Inflammatory macrophage treated with lipopolysaccharide for 1 hour (primary cell): ENCODE data around the gene ZNF48.
A peak's percentile ranks its signal among the peaks of the same experiment; 100 is the strongest.

Experiments
- DNase-seq, 2 donors: peaks; one replicate each; pipeline ENCODE4 v3.0.0-alpha.2; 2020 to 2022

ZNF48 gene

GRCh38 chr16:30407804-30408534 lies 12.7 kb downstream of the ZNF48 start:
- DNase-seq = no peak

- DNase-seq = peak; percentile 79 to 99
Measured at GRCh38 chr16:30409125-30410060, 14.2 kb downstream of the ZNF48 start.

DNA sequence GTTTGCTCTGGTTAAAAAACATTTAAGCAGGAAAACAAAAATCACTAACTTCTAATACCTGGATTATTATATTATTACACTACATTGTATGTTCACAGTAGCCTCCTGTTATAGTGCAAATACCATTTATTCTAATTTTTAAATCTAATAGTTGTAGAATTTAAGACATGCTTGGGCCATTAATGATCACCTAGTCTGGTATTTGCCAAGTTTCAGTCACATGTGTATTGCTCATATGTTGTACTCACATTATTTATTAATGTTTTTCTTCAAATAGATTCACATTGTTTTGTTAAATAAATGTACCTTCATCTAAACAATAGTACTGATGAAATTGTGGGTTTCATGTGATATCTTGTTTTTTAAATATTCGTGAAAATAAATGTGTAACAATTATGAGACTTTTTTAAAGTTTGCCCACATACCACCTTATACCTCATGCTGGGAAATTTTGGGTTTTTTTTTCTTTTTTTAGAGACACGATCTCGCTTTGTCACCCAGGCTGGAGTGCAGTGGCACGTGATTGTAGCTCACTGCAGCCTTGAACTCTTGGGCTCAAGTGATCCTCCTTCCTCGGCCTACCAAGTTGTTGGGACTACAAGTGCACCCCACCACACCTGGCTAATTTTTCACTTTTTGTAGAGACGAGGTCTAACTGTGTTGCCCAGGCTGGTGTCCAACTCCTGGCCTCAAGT lies 18.0 kb downstream of the ZNF48 start:
- no peak for DNase-seq

- no peak for DNase-seq
Measured at GRCh38 chr16:30414159-30414558, 18.9 kb downstream of the ZNF48 start.

DNA sequence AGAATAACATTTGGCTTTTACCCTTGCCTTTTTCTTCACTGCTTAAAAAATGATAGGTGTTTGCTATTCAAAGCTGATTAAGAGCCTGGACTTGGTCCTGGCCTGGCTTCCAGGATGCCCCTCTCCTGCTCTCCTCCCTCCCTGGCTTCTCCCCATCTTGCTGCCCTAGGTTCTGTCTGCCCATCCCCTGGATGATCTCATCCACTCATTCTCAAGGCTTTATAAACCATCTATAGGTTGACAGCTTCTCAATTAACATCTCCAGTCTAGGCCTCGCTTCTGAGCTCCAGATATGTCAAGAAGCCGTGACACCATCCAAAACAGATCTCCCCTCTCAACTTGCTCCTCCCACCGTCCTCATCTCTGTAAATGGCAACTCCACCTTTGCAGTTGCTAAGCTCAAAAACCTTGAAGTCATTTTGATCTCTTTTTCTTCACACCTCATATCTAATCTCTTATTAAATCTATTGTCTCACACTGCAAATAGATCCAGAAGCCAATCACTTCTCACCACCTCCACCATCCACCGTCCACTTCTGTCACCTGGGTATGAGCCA lies 20.9 kb downstream of the ZNF48 start:
- DNase-seq = no peak

DNA sequence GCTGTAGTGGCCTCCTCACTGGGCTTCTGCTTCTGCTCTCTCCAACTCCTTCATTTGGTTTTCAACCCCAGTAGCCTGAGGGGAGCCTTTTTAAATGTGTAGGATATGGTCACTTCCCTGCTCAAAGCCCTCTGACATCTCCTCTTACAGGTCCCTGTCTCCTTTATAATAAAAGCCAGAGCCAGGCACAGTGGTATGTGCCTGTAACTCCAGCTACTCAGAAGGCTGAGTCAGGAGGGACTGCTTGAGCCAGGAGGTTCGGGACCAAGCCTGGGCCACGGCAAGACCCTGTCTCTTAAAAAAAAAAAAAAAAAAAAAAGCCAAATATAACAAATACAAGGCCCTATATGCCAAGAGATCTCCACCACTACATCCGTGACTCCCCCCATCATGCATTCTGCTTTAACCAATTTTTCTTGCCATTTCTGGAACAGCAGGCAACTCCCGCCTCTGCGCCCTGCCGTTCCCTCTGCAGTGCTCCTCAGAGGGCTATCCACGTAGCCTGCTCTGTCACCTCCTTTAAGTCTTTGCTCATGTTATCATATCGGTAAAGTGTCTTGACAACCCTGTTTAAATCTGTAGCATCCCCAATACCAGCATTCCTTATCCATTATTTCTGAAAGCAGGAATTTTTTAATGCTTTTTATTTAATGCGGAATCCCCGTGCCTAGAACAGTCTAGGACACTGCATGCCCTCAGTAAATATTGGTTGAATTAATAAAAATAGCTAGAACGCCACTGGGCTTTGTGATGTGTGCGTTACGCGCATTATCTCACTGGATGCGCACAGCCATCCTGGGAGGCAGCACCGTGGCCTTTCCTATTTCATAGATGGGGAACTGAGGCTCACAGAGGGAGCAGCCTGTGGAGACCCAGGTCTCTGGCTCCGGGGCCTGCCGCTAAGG lies 21.7 kb downstream of the ZNF48 start:
- no peak for DNase-seq

GRCh38 chr16:30417529-30418349 lies 22.5 kb downstream of the ZNF48 start:
- peak; percentile 66 to 76 for DNase-seq

GRCh38 chr16:30418350-30419181 lies 23.3 kb downstream of the ZNF48 start:
- DNase-seq = no peak

DNA sequence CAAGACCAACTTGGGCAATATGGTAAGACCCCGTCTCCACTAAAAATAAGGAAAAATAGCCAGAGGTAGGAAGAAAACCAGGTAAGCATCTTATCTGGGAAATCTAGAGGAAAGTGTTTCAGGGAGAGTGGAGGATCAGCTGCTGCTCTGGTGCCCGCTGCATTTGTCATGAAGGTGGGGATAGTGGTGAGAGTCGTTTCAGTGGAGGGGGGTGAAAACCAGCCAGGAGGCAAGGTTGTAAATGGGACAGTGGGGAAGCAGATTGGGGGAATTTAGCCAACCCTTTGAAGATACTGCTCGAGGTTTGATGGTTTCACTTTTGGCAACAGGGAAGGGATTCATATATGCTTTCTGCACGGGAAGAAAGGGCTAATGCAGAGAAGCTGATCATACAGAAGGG lies 25.8 kb downstream of the ZNF48 start:
- DNase-seq = no peak

- no peak for DNase-seq
Measured at GRCh38 chr16:30428055-30428454, 32.8 kb downstream of the ZNF48 start.

- DNase-seq = no peak
Measured at GRCh38 chr16:30429418-30429677, 34.1 kb downstream of the ZNF48 start.

GRCh38 chr16:30429678-30430427 lies 34.6 kb downstream of the ZNF48 start, which contains the start of gene DCTPP1:
Gene DCTPP1, minus strand, starts transcription at chr16:30430030. Its CDS starts 50 bp downstream, at chr16:30429980.
- peak; percentile 98 for DNase-seq

DNA sequence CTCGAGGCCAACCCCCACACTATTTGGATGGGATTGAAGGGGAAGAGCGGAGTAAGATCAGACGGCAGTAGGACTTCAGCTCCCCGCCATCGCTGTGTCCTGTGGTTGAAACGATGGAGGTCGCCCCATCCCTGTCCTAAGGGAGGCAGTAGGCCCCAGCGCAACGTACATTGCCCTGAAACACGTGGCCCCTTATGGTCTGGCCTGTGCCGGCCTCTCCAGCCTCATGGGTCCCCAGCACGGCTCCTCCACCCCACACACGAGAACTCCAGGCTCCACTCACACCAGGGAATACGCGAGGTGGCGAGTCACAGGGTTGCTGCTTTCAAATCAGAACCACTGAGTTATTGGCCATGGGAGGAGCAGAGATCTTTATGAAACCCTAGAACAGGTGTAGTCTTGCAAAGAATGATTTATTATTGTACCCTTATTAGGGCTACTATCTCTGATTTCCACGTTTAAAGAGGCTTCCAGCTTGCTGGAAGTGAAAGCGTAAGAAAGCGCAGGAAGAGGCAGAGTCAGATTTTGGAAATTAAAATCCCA lies 35.3 kb downstream of the ZNF48 start:
- no peak for DNase-seq

DNA sequence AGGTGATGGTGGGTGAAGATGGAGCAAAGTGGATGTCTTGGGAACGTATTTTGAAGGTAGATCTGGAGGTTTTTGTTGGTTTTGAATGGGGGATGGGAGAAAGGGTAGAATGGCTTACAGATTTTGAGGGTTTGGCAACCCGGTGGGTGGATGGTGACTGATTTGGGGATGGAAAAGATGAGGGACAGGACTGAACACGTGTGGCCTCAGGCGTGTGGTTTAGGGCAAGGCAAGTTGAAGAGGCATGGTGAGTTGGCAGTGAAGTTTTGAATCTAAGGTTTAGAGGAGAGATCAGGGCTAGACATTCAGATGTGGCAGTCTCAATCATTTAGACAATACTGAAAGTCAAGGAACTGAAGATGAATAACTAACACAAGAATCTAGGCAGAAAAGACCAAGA lies 39.6 kb downstream of the ZNF48 start:
- no peak for DNase-seq

DNA sequence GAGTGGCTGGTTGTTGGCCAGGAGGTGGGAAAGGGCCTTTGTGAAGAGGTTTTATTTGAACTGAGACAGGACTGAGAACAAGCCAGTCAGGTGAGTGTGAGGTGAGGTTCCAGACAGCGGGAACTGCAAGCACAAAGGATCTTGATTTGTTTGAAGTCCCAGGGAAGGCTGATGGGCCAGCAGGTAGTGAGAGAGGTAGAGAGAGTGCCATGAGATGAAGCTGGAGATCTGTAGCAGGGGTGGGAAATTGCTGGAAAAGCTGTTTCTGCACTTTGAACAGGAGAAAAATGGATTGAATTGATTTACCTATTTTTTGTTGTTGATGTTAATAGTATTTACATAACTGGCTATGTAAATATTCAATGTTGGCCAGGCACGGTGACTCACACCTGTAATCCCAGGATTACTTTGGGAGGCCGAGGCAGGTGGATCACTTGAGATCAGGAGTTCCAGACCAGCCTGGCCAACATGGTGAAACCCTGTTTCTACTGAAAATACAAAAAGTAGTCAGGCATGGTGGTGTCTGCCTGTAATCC lies 42.4 kb downstream of the ZNF48 start:
- no peak for DNase-seq

- no peak for DNase-seq
Measured at GRCh38 chr16:30438835-30439234, 43.6 kb downstream of the ZNF48 start.

GRCh38 chr16:30439720-30440348 lies 44.6 kb downstream of the ZNF48 start:
- peak; percentile 68 to 96 for DNase-seq

GRCh38 chr16:30443631-30444030 lies 48.4 kb downstream of the ZNF48 start:
- peak; percentile 54 to 78 for DNase-seq
